ENCODE measurements around the gene ASZ1.

Gene ASZ1

DNA sequence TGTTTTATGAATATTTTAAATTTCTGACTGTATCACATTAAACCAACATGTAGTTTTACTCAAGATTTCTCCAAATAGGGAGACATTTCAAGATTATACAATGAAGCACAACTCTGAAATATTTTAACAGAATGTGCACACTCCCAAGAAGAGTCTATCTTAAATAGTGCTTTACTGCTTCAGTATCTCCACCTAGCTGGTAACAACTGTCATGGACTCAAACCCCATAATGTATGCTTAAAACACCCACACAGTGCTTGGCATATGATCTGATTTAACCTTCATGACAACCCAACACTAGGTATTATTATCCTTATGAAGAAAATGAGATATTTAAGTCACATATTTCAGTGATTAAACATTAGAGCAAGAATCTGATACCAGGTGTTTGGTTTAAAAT is 45.9 kb downstream of the ASZ1 start:
- DNase-seq (ENCODE audit: extremely low read depth, low read depth) = no peak
- TF ChIP-seq, protein P1, sequence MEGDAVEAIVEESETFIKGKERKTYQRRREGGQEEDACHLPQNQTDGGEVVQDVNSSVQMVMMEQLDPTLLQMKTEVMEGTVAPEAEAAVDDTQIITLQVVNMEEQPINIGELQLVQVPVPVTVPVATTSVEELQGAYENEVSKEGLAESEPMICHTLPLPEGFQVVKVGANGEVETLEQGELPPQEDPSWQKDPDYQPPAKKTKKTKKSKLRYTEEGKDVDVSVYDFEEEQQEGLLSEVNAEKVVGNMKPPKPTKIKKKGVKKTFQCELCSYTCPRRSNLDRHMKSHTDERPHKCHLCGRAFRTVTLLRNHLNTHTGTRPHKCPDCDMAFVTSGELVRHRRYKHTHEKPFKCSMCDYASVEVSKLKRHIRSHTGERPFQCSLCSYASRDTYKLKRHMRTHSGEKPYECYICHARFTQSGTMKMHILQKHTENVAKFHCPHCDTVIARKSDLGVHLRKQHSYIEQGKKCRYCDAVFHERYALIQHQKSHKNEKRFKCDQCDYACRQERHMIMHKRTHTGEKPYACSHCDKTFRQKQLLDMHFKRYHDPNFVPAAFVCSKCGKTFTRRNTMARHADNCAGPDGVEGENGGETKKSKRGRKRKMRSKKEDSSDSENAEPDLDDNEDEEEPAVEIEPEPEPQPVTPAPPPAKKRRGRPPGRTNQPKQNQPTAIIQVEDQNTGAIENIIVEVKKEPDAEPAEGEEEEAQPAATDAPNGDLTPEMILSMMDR (IDR thresholded peaks at IDR 0.05; ENCODE audit: low read depth, low read length, missing control alignments) = no peak

DNA sequence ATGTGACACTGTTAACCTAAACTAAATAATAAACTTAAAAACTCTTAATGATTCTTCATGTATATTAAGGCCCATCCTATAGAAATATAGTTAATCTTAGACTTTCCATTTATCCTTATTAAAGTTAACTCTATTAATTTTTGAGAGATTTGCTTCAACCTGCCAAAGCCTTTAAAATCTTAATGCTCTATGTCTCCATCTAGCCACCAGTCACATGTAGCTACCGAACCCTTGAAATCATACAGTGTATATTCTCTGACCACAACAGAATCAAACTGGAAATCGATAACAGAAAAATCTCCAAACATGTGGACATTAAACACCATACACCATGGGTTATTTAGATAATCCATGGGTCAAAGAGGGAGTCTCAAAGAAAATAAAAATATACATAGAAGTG is 51.9 kb downstream of the ASZ1 start:
- H3K4me3 ChIP-seq (replicated peaks; ENCODE audit: low read depth, low read length) = no peak overlapping the region
- TF ChIP-seq, protein P1 (IDR thresholded peaks at IDR 0.05; ENCODE audit: low read depth, low read length, missing control alignments) = peak; percentile 19
- no peak for DNase-seq (ENCODE audit: extremely low read depth, low read depth)

More for the DNA sequence above, 45.9 kb downstream of the ASZ1 start:
- H3K4me3 ChIP-seq (replicated peaks; ENCODE audit: low read depth, low read length) = no peak overlapping the region

DNA sequence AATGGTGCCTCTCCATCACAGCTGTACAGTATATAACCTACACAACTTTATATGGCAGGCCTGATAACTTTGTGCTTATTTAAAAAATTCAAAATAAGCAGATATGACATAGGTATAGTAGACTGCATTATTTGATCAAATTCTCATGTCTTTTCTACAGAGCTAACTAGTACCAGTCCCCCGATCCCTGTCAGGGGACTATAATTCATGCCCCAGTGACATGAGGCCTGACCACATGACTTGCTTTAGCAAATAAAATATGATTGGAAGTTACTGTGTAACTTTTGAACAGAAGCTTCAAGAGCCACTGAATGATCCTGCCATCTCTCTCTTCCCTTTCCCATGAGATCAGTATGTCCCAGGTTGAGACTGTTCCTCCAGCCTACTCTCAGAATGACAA is 55.2 kb downstream of the ASZ1 start:
- no peak overlapping the region for H3K4me3 ChIP-seq (replicated peaks; ENCODE audit: low read depth, low read length)
- no peak for DNase-seq (ENCODE audit: extremely low read depth, low read depth)
- TF ChIP-seq, protein P1 (IDR thresholded peaks at IDR 0.05; ENCODE audit: low read depth, low read length, missing control alignments) = no peak

DNA sequence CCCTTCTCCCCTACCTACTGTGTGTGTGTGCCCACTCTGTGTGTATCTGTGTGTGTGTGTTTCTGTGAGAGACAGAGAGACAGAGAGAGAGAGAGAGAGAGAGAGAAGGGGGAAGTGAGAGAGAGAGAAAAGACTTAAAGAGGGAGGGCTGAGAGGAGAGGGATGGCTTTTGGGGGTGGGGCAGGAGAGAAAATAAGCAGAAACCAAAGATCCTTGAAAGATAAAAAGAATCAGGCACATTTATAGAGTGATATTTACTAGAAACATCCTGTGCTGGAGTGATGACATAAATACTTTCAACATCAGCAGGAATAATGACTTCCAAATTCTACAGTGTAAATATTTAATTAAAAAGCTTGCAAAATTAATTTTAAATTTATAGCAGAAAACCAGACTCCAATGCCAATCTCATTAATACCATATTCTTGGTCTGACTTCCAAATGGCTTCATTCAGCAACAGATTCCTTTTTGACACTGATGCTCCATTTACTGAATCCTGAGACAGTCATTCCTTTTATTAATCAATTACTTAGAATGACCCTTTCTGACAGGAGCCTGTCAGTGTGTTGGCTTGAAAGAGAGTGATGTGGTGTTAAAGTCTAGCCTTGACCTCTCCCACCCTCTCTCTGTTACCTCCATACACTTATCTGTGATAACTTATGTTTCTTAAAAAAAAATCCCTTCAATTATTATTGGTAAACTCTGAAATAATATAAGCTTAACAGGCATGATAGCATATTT is 62.8 kb downstream of the ASZ1 start:
- TF ChIP-seq, protein P1 (IDR thresholded peaks at IDR 0.05; ENCODE audit: low read depth, low read length, missing control alignments) = no peak
- no peak for DNase-seq (ENCODE audit: extremely low read depth, low read depth)
- H3K4me3 ChIP-seq (replicated peaks; ENCODE audit: low read depth, low read length) = no peak overlapping the region

DNA sequence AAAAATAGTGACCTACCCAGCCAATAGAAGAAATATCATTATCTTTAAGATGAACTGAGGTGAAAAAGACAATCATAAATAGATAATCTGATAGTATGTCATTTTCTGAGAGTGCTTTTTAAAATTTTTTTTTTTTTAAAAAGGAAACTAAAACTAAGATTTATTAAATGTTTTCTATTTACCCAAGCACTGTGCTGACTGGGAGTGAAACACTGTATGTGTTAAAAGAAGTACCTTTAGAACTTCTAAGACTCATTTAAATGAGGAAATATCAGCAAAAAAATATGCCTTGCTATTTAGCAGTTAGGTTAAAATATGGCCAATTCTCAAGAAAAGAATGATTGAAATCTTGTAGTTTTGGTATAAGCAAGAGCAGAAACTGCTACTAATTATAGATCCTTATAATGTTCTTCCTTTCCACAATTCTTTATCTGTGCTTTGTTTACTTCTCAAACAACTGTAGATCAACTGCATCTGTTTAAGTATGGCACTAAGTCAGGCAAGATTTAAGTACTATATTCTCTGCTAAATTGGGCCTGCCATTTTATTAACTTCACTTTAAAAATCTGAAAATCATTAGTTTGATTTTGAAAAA is 64.9 kb downstream of the ASZ1 start:
- H3K4me3 ChIP-seq (replicated peaks; ENCODE audit: low read depth, low read length) = no peak overlapping the region
- TF ChIP-seq, protein P1 (IDR thresholded peaks at IDR 0.05; ENCODE audit: low read depth, low read length, missing control alignments) = no peak
- DNase-seq (ENCODE audit: extremely low read depth, low read depth) = no peak

DNA sequence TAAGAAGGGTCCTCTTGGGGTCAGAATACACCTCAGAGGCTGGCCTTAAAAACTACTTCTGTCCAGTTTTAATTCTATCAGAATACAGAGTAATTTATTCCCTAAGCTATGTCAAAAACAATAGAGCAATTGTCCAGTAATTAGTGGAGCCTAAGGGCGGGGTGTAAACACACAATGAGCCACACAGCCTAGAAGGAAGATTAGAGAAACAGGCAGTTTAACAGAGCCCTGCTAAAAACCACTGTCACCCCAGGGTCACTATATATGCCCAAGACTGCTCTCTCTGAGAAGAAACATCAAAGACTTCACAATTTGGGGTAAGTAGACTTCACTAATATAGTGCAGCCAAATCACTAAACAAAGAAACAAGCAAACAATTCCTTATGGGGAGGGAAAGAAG is 77.3 kb downstream of the ASZ1 start:
- DNase-seq (ENCODE audit: extremely low read depth, low read depth) = no peak
- TF ChIP-seq, protein P1 (IDR thresholded peaks at IDR 0.05; ENCODE audit: low read depth, low read length, missing control alignments) = no peak
- no peak overlapping the region for H3K4me3 ChIP-seq (replicated peaks; ENCODE audit: low read depth, low read length)
